LHCN-M2 (cell line): Measurements from ENCODE around the gene TBRG4. TPM values are rescaled to one million over a fixed set of nuclear protein-coding genes. Genes with fewer than 3 reads are reported as not detected.
"Not testable (repeated sequence)": the region's sequence is repeated elsewhere in the genome, so short reads cannot be mapped to it uniquely, and the experiment has no call there.

Source experiments
- DNase-seq: peaks from one replicate; pipeline ENCODE4 v3.0.0-alpha.2; 2012; ENCODE audit warnings: low read depth
- total RNA-seq: library from RNA; depleted of rRNA; stranded (reverse); fragments of >200 nt; gene quantifications from 2 replicates; pipeline ENCODE4 v1.2.3, GENCODE V29; 2014

Gene TBRG4
- total RNA-seq, 1 experiment from 2014 or later = 120 TPM

- DNase-seq = no peak
Measured at GRCh38 chr7:45118292-45118691, 6.8 kb upstream of the TBRG4 start.

- DNase-seq = no peak
Measured at GRCh38 chr7:45117582-45117981, 6.1 kb upstream of the TBRG4 start.

- DNase-seq = no peak
Measured at GRCh38 chr7:45116048-45116447, 4.6 kb upstream of the TBRG4 start.

GRCh38 chr7:45114926-45115325 is 3.4 kb upstream of the TBRG4 start:
- no peak for DNase-seq

- DNase-seq = not testable (repeated sequence)
Measured at GRCh38 chr7:45114257-45114656, 2.8 kb upstream of the TBRG4 start.

GRCh38 chr7:45112648-45113047 is 1.2 kb upstream of the TBRG4 start:
- DNase-seq = no peak

GRCh38 chr7:45108863-45109262 is 2.6 kb downstream of the TBRG4 start:
- DNase-seq = no peak

GRCh38 chr7:45107356-45107755 is 4.1 kb downstream of the TBRG4 start:
- no peak for DNase-seq

GRCh38 chr7:45106820-45107219 is 4.7 kb downstream of the TBRG4 start:
- no peak for DNase-seq

- no peak for DNase-seq
Measured at GRCh38 chr7:45105588-45106188, 5.8 kb downstream of the TBRG4 start.

- no peak for DNase-seq
Measured at GRCh38 chr7:45104844-45105587, 6.5 kb downstream of the TBRG4 start.

GRCh38 chr7:45103958-45104843 is 7.3 kb downstream of the TBRG4 start:
- no peak for DNase-seq

GRCh38 chr7:45102785-45103712 is 8.4 kb downstream of the TBRG4 start:
- no peak for DNase-seq

- no peak for DNase-seq
Measured at GRCh38 chr7:45101748-45102147, 9.7 kb downstream of the TBRG4 start.

GRCh38 chr7:45100761-45101480 is 10.6 kb downstream of the TBRG4 start:
- no peak for DNase-seq

- no peak for DNase-seq
Measured at GRCh38 chr7:45099891-45100760, 11.4 kb downstream of the TBRG4 start.

- DNase-seq = no peak
Measured at GRCh38 chr7:45098983-45099839, 12.3 kb downstream of the TBRG4 start.

- DNase-seq = no peak
Measured at GRCh38 chr7:45092931-45093235, 18.6 kb downstream of the TBRG4 start.
